Measurements from ENCODE around the gene IL24. TPM values are rescaled to one million over a fixed set of nuclear protein-coding genes. Genes with fewer than 3 reads are reported as not detected.
"Not testable (repeated sequence)": the region's sequence is repeated elsewhere in the genome, so short reads cannot be mapped to it uniquely, and the experiment has no call there.

Gene IL24
- total RNA-seq, 1 donor from 2014 or later = not detected

- ATAC-seq (ENCODE audit: low read depth) (peak; percentile 56), DNase-seq (peak; percentile 62)
- intact Hi-C loops (cut with micrococcal nuclease) = loop anchor here (2.0 to 10.0 kb wide), 8 partner anchors 129 to 1638 kb away; partner anchors contain the start of genes PFKFB2, RAB29 and YOD1
- POLR2A ChIA-PET = interaction anchor here (0.7 to 3.4 kb wide), 7 partner anchors 11 to 1639 kb away, joined by 3 to 51 read pairs (median 4); partner anchors contain the start of genes IL19 and MAPKAPK2
- Mint-ChIP-seq H3K27ac (no peak overlapping the region), H3K27me3 (no peaks in the 10 kb centered on the region), H3K4me3 (no peak overlapping the region), H3K9me3 (no peaks in the 10 kb centered on the region), H3K4me1 (peaks cover 30% of the 10 kb centered on the region), H3K36me3 (ENCODE audit: low read depth) (peaks cover 20% of the 10 kb centered on the region)
- TF ChIP-seq CTCF (IDR thresholded peaks at IDR 0.05) = no peak
- CTCF ChIA-PET = interaction anchor here (1.2 to 3.5 kb wide), 6 partner anchors 9 to 189 kb away, joined by 3 to 64 read pairs (median 9); no protein-coding TSS in a partner anchor
Observed at GRCh38 chr1:206923009-206923960, 26.0 kb downstream of the IL24 start.

GRCh38 chr1:206923961-206924557, 26.8 kb downstream of the IL24 start:
- ATAC-seq (ENCODE audit: low read depth) = not testable (repeated sequence)
- intact Hi-C loops (cut with micrococcal nuclease) = loop anchor here (2.0 to 10.0 kb wide), 8 partner anchors 128 to 1639 kb away; partner anchors contain the start of genes PFKFB2, RAB29 and YOD1

DNA sequence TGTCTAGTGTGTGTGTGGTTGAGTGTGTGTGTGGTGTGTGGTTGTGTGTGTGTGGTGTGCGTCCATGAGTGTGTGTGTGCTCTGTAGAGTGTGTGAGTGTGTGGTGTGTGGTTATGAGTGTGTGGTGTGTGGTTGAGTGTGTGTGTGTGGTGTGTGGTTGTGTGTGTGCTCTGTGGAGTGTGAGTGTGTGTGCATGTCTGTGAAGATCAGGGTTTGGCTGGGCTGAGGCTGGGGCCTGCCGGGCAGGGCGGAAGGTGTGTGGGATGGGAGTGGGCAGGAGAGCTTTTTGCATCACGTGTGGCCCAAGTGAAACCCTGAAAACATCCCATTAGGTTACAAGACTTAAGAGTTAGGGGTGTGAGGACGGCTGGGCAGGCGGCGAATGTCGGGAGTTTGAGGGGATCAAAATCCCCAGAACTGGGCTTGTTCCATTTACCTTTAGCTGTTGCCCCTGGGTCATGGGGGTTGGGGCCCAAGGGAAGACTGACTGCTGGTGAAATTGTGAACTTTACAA, 27.4 kb downstream of the IL24 start:
- ChIA-PET POLR2A (interaction anchor here (1.0 to 10.2 kb wide), 11 partner anchors 8 to 397 kb away, joined by 3 to 267 read pairs (median 4); partner anchors contain the start of genes CD55, FCMR and MAPKAPK2), CTCF (interaction anchor here (0.8 to 15.7 kb wide), 9 partner anchors 8 to 293 kb away, joined by 3 to 383 read pairs (median 3); no protein-coding TSS in a partner anchor)
- ATAC-seq (ENCODE audit: low read depth) = peak; percentile 2
- no peak overlapping the region for H3K27ac Mint-ChIP-seq
- H3K4me3 Mint-ChIP-seq = no peak overlapping the region
- DNase-seq = no peak
- peaks cover 13% of the 10 kb centered on the region for H3K36me3 Mint-ChIP-seq (ENCODE audit: low read depth)
- peaks cover 30% of the 10 kb centered on the region for H3K4me1 Mint-ChIP-seq
- intact Hi-C loops (cut with micrococcal nuclease) = loop anchor here (1.0 to 10.0 kb wide), 8 partner anchors 12 to 1640 kb away; partner anchors contain the start of genes PFKFB2, RAB29 and YOD1
- H3K27me3 Mint-ChIP-seq = no peaks in the 10 kb centered on the region
- no peak for TF ChIP-seq CTCF (IDR thresholded peaks at IDR 0.05)
- H3K9me3 Mint-ChIP-seq = no peaks in the 10 kb centered on the region

More at GRCh38 chr1:206923961-206924557, 26.8 kb downstream of the IL24 start:
- H3K27me3 Mint-ChIP-seq, DNase-seq, H3K4me3 Mint-ChIP-seq, H3K9me3 Mint-ChIP-seq, H3K27ac Mint-ChIP-seq: not testable (repeated sequence)
- ChIA-PET POLR2A (interaction anchor here (1.5 to 10.2 kb wide), 3 partner anchors 7 to 244 kb away, joined by 3 to 267 read pairs (median 16); partner anchors contain the start of gene FCMR), CTCF (interaction anchor here (1.7 to 15.7 kb wide), 4 partner anchors 8 to 58 kb away, joined by 8 to 383 read pairs (median 36); no protein-coding TSS in a partner anchor)
- H3K4me1 Mint-ChIP-seq = peaks cover 31% of the 10 kb centered on the region
- peaks cover 17% of the 10 kb centered on the region for H3K36me3 Mint-ChIP-seq (ENCODE audit: low read depth)

- Mint-ChIP-seq H3K4me1 (peaks cover 33% of the 10 kb centered on the region), H3K27ac (no peak overlapping the region), H3K27me3 (no peaks in the 10 kb centered on the region), H3K4me3 (no peak overlapping the region), H3K9me3 (no peaks in the 10 kb centered on the region), H3K36me3 (ENCODE audit: low read depth) (peaks cover 10% of the 10 kb centered on the region)
- POLR2A ChIA-PET = interaction anchor here (0.9 to 10.2 kb wide), 13 partner anchors 8 to 874 kb away, joined by 3 to 267 read pairs (median 5); partner anchors contain the start of genes CD55, EIF2D, FCMR and MAPKAPK2
- intact Hi-C loops (cut with micrococcal nuclease) = loop anchor here (1.0 to 10.0 kb wide), 6 partner anchors 13 to 1640 kb away; partner anchors contain the start of gene RAB29
- ATAC-seq (ENCODE audit: low read depth) (peak; percentile 55), DNase-seq (peak; percentile 63)
- CTCF ChIA-PET = interaction anchor here (0.8 to 15.7 kb wide), 9 partner anchors 8 to 294 kb away, joined by 3 to 383 read pairs (median 3); no protein-coding TSS in a partner anchor
- no peak for TF ChIP-seq CTCF (IDR thresholded peaks at IDR 0.05)
Observed at GRCh38 chr1:206925106-206925736, 28.0 kb downstream of the IL24 start.
